Breast epithelium (tissue), 4 donors: ENCODE data around the gene GSTA4. TPM values are rescaled to one million over a fixed set of nuclear protein-coding genes. Genes with fewer than 3 reads are reported as not detected.

Experiments
- DNase-seq, 2 donors: peaks; one replicate each; pipeline ENCODE4 v3.0.0-alpha.2; 2019; ENCODE audit warnings: low spot score in 2 of 2
- H3K27ac ChIP-seq, 2 donors: fragments of 200-600 bp; sonication (generic) in 1 of 2; one replicate each; pipeline ENCODE4 v1.5.1; 2016 to 2019; ENCODE audit warnings: mild to moderate bottlenecking in 1 of 2
- H3K27me3 ChIP-seq, 2 donors: fragments of 200-600 bp; sonication (generic) in 1 of 2; one replicate each; pipeline versions ENCODE4 v1.5.1 to v1.6.0; 2017 to 2019; ENCODE audit warnings: control low read depth in 1 of 2, mild to moderate bottlenecking in 1 of 2
- H3K36me3 ChIP-seq: fragments of 200-600 bp; one replicate; pipeline ENCODE4 v1.5.1; 2019
- H3K4me1 ChIP-seq, 2 donors: fragments of 200-600 bp; sonication (generic); one replicate each; pipeline ENCODE4 v1.5.1; 2016 to 2019; ENCODE audit warnings: control low read depth in 1 of 2
- H3K4me3 ChIP-seq, 3 donors: fragments of 200-600 bp; sonication (generic); 1 replicate in 2 of 3; 2 replicates in 1 of 3; pipeline ENCODE4 v1.5.1; 2016 to 2019; ENCODE audit warnings: mild to moderate bottlenecking in 3 of 3, moderate library complexity in 2 of 3
- H3K9me3 ChIP-seq, 2 donors: fragments of 200-600 bp; sonication (generic) in 1 of 2; one replicate each; pipeline ENCODE4 v1.5.1; 2016 to 2019; ENCODE audit warnings: control low read depth in 1 of 2
- CTCF ChIP-seq, 3 donors: fragments of 450-650 bp; IDR thresholded peaks; one replicate each; pipeline ENCODE4 v1.5.1; 2016 to 2017; ENCODE audit warnings: antibody characterized with exemption in 3 of 3, mild to moderate bottlenecking in 3 of 3, moderate library complexity in 3 of 3
- POLR2A ChIP-seq: fragments of 450-650 bp; IDR thresholded peaks from one replicate; pipeline ENCODE4 v1.6.1; 2016; ENCODE audit warnings: antibody characterized with exemption, mild to moderate bottlenecking, moderate library complexity
- POLR2AphosphoS5 ChIP-seq, 3 donors: sonication (generic); formaldehyde crosslinking; IDR thresholded peaks; one replicate each; pipeline ENCODE4 v1.6.1; 2017; ENCODE audit warnings: antibody characterized with exemption in 3 of 3
- intact Hi-C: fragments of 100-400 bp; cut with DNase I; formaldehyde crosslinking; loops from one replicate; pipeline ENCODE4 v1.15.1; 2023; ENCODE audit warnings: low total_unique reads
- total RNA-seq, 3 donors: library from RNA; depleted of rRNA; stranded (reverse); fragments of >200 nt; gene quantifications; one replicate each; pipeline ENCODE4 v1.1.0, GENCODE V29; 2016

Gene GSTA4
- total RNA-seq, 3 donors from 2014 or later, result 19.3 to 25.9 (median 20.6) TPM

- Histone ChIP-seq H3K27me3 (no peaks in the 10 kb centered on the region), H3K4me1 (no peaks in the 10 kb centered on the region), H3K27ac (no peak overlapping the region), H3K4me3 (no peak overlapping the region), H3K36me3 (no peaks in the 10 kb centered on the region), H3K9me3 (no peaks in the 10 kb centered on the region)
- intact Hi-C loops, result no loop called here
- DNase-seq, result no peak
- no peak for TF ChIP-seq POLR2A
- TF ChIP-seq CTCF (IDR thresholded peaks at IDR 0.05), result no peak
- no peak for TF ChIP-seq POLR2AphosphoS5 (IDR thresholded peaks at IDR 0.05)
These were observed 4.7 kb downstream of the GSTA4 start for GRCh38 chr6:52990342-52990741.

GRCh38 chr6:52985228-52985627, 9.9 kb downstream of the GSTA4 start:
- Histone ChIP-seq H3K9me3 (no peaks in the 10 kb centered on the region), H3K4me1 (no peaks in the 10 kb centered on the region), H3K27ac (no peak overlapping the region), H3K27me3 (no peaks in the 10 kb centered on the region), H3K4me3 (no peak overlapping the region), H3K36me3 (no peaks in the 10 kb centered on the region)
- TF ChIP-seq POLR2AphosphoS5 (IDR thresholded peaks at IDR 0.05) (no peak), CTCF (IDR thresholded peaks at IDR 0.05) (no peak), POLR2A (no peak)
- intact Hi-C loops, result no loop called here
- no peak for DNase-seq

GRCh38 chr6:52984247-52984646, 10.8 kb downstream of the GSTA4 start:
- H3K4me1 ChIP-seq, result no peaks in the 10 kb centered on the region
- H3K9me3 ChIP-seq, result no peaks in the 10 kb centered on the region
- no peak overlapping the region for H3K27ac ChIP-seq
- intact Hi-C loops, result no loop called here
- no peak for TF ChIP-seq CTCF (IDR thresholded peaks at IDR 0.05)
- no peak for TF ChIP-seq POLR2AphosphoS5 (IDR thresholded peaks at IDR 0.05)
- TF ChIP-seq POLR2A, result no peak
- DNase-seq, result no peak
- no peaks in the 10 kb centered on the region for H3K27me3 ChIP-seq
- H3K4me3 ChIP-seq, result no peak overlapping the region
- no peaks in the 10 kb centered on the region for H3K36me3 ChIP-seq

- no peak for TF ChIP-seq CTCF (IDR thresholded peaks at IDR 0.05)
- TF ChIP-seq POLR2A, result no peak
- TF ChIP-seq POLR2AphosphoS5 (IDR thresholded peaks at IDR 0.05), result no peak
- intact Hi-C loops, result no loop called here
- Histone ChIP-seq H3K36me3 (no peaks in the 10 kb centered on the region), H3K9me3 (no peaks in the 10 kb centered on the region), H3K4me3 (no peak overlapping the region), H3K27me3 (no peaks in the 10 kb centered on the region), H3K27ac (no peak overlapping the region), H3K4me1 (no peaks in the 10 kb centered on the region)
- DNase-seq, result no peak
These were observed 11.8 kb downstream of the GSTA4 start for GRCh38 chr6:52983159-52983848.

GRCh38 chr6:52982680-52983079, 12.4 kb downstream of the GSTA4 start:
- H3K4me1 ChIP-seq, result no peaks in the 10 kb centered on the region

More at GRCh38 chr6:52982680-52983079, 12.4 kb downstream of the GSTA4 start:
- no peaks in the 10 kb centered on the region for H3K9me3 ChIP-seq
- H3K4me3 ChIP-seq, result no peak overlapping the region
- TF ChIP-seq POLR2A (no peak), CTCF (IDR thresholded peaks at IDR 0.05) (no peak), POLR2AphosphoS5 (IDR thresholded peaks at IDR 0.05) (no peak)
- H3K36me3 ChIP-seq, result no peaks in the 10 kb centered on the region
- no peak overlapping the region for H3K27ac ChIP-seq
- intact Hi-C loops, result no loop called here
- DNase-seq, result no peak
- no peaks in the 10 kb centered on the region for H3K27me3 ChIP-seq
